ENCODE measurements around the gene CCDC150. TPM values are rescaled to one million over a fixed set of nuclear protein-coding genes. Genes with fewer than 3 reads are reported as not detected.

CCDC150 gene
- total and polyA plus RNA-seq, 9 of the 15 experiments (the other 6 are each of a cell fraction or from before 2014, with no cell fraction given), result 4.4 to 23.1 (median 11.3) TPM

- TF ChIP-seq, protein P1, sequence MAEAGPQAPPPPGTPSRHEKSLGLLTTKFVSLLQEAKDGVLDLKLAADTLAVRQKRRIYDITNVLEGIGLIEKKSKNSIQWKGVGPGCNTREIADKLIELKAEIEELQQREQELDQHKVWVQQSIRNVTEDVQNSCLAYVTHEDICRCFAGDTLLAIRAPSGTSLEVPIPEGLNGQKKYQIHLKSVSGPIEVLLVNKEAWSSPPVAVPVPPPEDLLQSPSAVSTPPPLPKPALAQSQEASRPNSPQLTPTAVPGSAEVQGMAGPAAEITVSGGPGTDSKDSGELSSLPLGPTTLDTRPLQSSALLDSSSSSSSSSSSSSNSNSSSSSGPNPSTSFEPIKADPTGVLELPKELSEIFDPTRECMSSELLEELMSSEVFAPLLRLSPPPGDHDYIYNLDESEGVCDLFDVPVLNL (CRISPR knock-in tag; IDR thresholded peaks at IDR 0.05; ENCODE audit: low read depth), result peak; percentile 95
- no peak for TF ChIP-seq PTBP1 (IDR thresholded peaks at IDR 0.05; ENCODE audit: low read depth, low read length)
- TF ChIP-seq SMARCB1 (IDR thresholded peaks at IDR 0.05; ENCODE audit: insufficient read length, low read depth), result no peak
- TF ChIP-seq ZNF175 (CRISPR knock-in tag; IDR thresholded peaks at IDR 0.05; ENCODE audit: low read depth), result 0 out of 2 replicates have a peak, but pooled peaks have one; percentile 30
- TF ChIP-seq FOXK1 (CRISPR knock-in tag; IDR thresholded peaks at IDR 0.05; ENCODE audit: borderline replicate concordance), result no peak
- peak; percentile 85 for TF ChIP-seq ETV5 (CRISPR knock-in tag; IDR thresholded peaks at IDR 0.05; ENCODE audit: low read depth)
- TF ChIP-seq, protein P2, sequence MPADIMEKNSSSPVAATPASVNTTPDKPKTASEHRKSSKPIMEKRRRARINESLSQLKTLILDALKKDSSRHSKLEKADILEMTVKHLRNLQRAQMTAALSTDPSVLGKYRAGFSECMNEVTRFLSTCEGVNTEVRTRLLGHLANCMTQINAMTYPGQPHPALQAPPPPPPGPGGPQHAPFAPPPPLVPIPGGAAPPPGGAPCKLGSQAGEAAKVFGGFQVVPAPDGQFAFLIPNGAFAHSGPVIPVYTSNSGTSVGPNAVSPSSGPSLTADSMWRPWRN (IDR thresholded peaks at IDR 0.05; ENCODE audit: low read depth), result no peak
- no peak for TF ChIP-seq KLF6 (CRISPR knock-in tag; IDR thresholded peaks at IDR 0.05; ENCODE audit: borderline replicate concordance)
- no peak for TF ChIP-seq ZZZ3 (IDR thresholded peaks at IDR 0.05)
- TF ChIP-seq KDM4B (IDR thresholded peaks at IDR 0.05; ENCODE audit: borderline replicate concordance in 2 of 2, low read depth in 1 of 2), result no peak
- TF ChIP-seq MAX (CRISPR knock-in tag; IDR thresholded peaks at IDR 0.05), result no peak; the same call in 1 of the 2 replicates
- TF ChIP-seq CBFB (CRISPR knock-in tag; IDR thresholded peaks at IDR 0.05), result no peak
- no peak for TF ChIP-seq PHTF2 (CRISPR knock-in tag; IDR thresholded peaks at IDR 0.05)
- no peak for TF ChIP-seq FOXP1 (CRISPR knock-in tag; IDR thresholded peaks at IDR 0.05)
- TF ChIP-seq HEY1 (CRISPR knock-in tag; IDR thresholded peaks at IDR 0.05; ENCODE audit: borderline replicate concordance), result no peak
- no peak for TF ChIP-seq CCNT2 (IDR thresholded peaks at IDR 0.05; ENCODE audit: borderline replicate concordance, extremely low read depth, insufficient read length, low read depth, low read length)
- TF ChIP-seq, protein P3, sequence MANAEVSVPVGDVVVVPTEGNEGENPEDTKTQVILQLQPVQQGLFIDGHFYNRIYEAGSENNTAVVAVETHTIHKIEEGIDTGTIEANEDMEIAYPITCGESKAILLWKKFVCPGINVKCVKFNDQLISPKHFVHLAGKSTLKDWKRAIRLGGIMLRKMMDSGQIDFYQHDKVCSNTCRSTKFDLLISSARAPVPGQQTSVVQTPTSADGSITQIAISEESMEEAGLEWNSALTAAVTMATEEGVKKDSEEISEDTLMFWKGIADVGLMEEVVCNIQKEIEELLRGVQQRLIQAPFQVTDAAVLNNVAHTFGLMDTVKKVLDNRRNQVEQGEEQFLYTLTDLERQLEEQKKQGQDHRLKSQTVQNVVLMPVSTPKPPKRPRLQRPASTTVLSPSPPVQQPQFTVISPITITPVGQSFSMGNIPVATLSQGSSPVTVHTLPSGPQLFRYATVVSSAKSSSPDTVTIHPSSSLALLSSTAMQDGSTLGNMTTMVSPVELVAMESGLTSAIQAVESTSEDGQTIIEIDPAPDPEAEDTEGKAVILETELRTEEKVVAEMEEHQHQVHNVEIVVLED (CRISPR knock-in tag; IDR thresholded peaks at IDR 0.05), result peak; percentile 91
- no peak for TF ChIP-seq OTX1 (CRISPR knock-in tag; IDR thresholded peaks at IDR 0.05)
- no peak for TF ChIP-seq RBM25 (IDR thresholded peaks at IDR 0.05; ENCODE audit: low read depth, low read length, severe bottlenecking)
- no peak for TF ChIP-seq ZNF384 (IDR thresholded peaks at IDR 0.05; ENCODE audit: low read depth, low read length)
- no peak for TF ChIP-seq NR2F6 (CRISPR knock-in tag; IDR thresholded peaks at IDR 0.05)
- TF ChIP-seq CC2D1A (IDR thresholded peaks at IDR 0.05), result peak; percentile 10; the same call in 1 of the 2 replicates
- no peak for TF ChIP-seq ZNF644 (tag; IDR thresholded peaks at IDR 0.05; ENCODE audit: low read depth)
- TF ChIP-seq HMG20B (CRISPR knock-in tag; IDR thresholded peaks at IDR 0.05), result no peak
- peak; percentile 56 for TF ChIP-seq HDAC2 (IDR thresholded peaks at IDR 0.05)
- no peak for TF ChIP-seq SRSF7 (optimal IDR thresholded peaks at IDR 0.05; ENCODE audit: low read depth, low read length)
Observed at GRCh38 chr2:196639180-196640030, at the start of gene CCDC150 (continued).

Data from K562 (cell line).